Muscle layer of colon (tissue), 2 donors: ENCODE results near the gene ADD2.

Experiments used
- H3K27ac ChIP-seq: one replicate; pipeline ENCODE4 v1.7.0; 2013; ENCODE audit warnings: low read depth, mild to moderate bottlenecking, low read length, moderate library complexity
- H3K27me3 ChIP-seq, 2 donors: one replicate each; pipeline ENCODE4 v1.7.0; 2013; ENCODE audit warnings: low read length in 2 of 2, mild to moderate bottlenecking in 2 of 2; ENCODE audit not compliant: insufficient read depth in 2 of 2, control insufficient read depth in 1 of 2
- H3K36me3 ChIP-seq: one replicate; pipeline ENCODE4 v1.7.0; 2013; ENCODE audit warnings: mild to moderate bottlenecking, low read length; ENCODE audit not compliant: insufficient read depth
- H3K4me1 ChIP-seq: one replicate; pipeline ENCODE4 v1.7.0; 2013; ENCODE audit warnings: mild to moderate bottlenecking, low read length; ENCODE audit not compliant: insufficient read depth
- H3K4me3 ChIP-seq, 2 donors: one replicate each; pipeline ENCODE4 v1.7.0; 2013; ENCODE audit warnings: low read length in 2 of 2, low read depth in 1 of 2, mild to moderate bottlenecking in 1 of 2, moderate library complexity in 1 of 2
- H3K9ac ChIP-seq: one replicate; pipeline ENCODE4 v1.7.0; 2013; ENCODE audit warnings: low read length
- H3K9me3 ChIP-seq: one replicate; pipeline ENCODE4 v1.7.0; 2013; ENCODE audit warnings: mild to moderate bottlenecking, low read length
- donor health status: abdominal sarcoma.
- donor health status: Adenocarcinoma of cecum.

Gene ADD2

GRCh38 chr2:70729647-70730046 lies 38.4 kb downstream of the ADD2 start:
- Histone ChIP-seq H3K9ac (no peak overlapping the region), H3K9me3 (no peaks in the 10 kb centered on the region), H3K4me1 (no peaks in the 10 kb centered on the region), H3K27ac (no peak overlapping the region), H3K4me3 (no peak overlapping the region), H3K36me3 (no peaks in the 10 kb centered on the region), H3K27me3 (peaks cover 0 to 7% of the 10 kb centered on the region in 2 donors)

- Histone ChIP-seq H3K9ac (no peak overlapping the region), H3K4me1 (no peaks in the 10 kb centered on the region), H3K36me3 (no peaks in the 10 kb centered on the region), H3K4me3 (no peak overlapping the region), H3K9me3 (no peaks in the 10 kb centered on the region), H3K27me3 (no peaks in the 10 kb centered on the region), H3K27ac (no peak overlapping the region)
Observed at GRCh38 chr2:70728128-70728527, 39.9 kb downstream of the ADD2 start.

GRCh38 chr2:70726947-70727725 lies 40.9 kb downstream of the ADD2 start:
- H3K9ac ChIP-seq: no peak overlapping the region
- H3K4me1 ChIP-seq: no peaks in the 10 kb centered on the region
- no peak overlapping the region for H3K4me3 ChIP-seq
- no peaks in the 10 kb centered on the region for H3K36me3 ChIP-seq
- H3K27ac ChIP-seq: no peak overlapping the region
- H3K27me3 ChIP-seq: no peaks in the 10 kb centered on the region
- no peaks in the 10 kb centered on the region for H3K9me3 ChIP-seq

- H3K27ac ChIP-seq: no peak overlapping the region
- no peaks in the 10 kb centered on the region for H3K36me3 ChIP-seq
- H3K9me3 ChIP-seq: no peaks in the 10 kb centered on the region
- H3K9ac ChIP-seq: no peak overlapping the region
- no peak overlapping the region for H3K4me3 ChIP-seq
- no peaks in the 10 kb centered on the region for H3K4me1 ChIP-seq
- H3K27me3 ChIP-seq: no peaks in the 10 kb centered on the region
Observed at GRCh38 chr2:70725505-70725904, 42.5 kb downstream of the ADD2 start.

GRCh38 chr2:70724366-70724765 lies 43.6 kb downstream of the ADD2 start:
- H3K9me3 ChIP-seq: no peaks in the 10 kb centered on the region
- H3K4me1 ChIP-seq: no peaks in the 10 kb centered on the region
- no peak overlapping the region for H3K27ac ChIP-seq
- no peak overlapping the region for H3K4me3 ChIP-seq
- no peaks in the 10 kb centered on the region for H3K36me3 ChIP-seq
- no peaks in the 10 kb centered on the region for H3K27me3 ChIP-seq
- H3K9ac ChIP-seq: no peak overlapping the region

- no peak overlapping the region for H3K9ac ChIP-seq
- H3K27ac ChIP-seq: no peak overlapping the region
- no peaks in the 10 kb centered on the region for H3K36me3 ChIP-seq
- H3K4me1 ChIP-seq: no peaks in the 10 kb centered on the region
- H3K9me3 ChIP-seq: no peaks in the 10 kb centered on the region
- no peak overlapping the region for H3K4me3 ChIP-seq
- H3K27me3 ChIP-seq: no peaks in the 10 kb centered on the region
Observed at GRCh38 chr2:70723286-70723885, 44.6 kb downstream of the ADD2 start.

GRCh38 chr2:70720124-70720523 lies 47.9 kb downstream of the ADD2 start:
- no peaks in the 10 kb centered on the region for H3K9me3 ChIP-seq
- H3K9ac ChIP-seq: no peak overlapping the region

GRCh38 chr2:70719231-70719630 lies 48.8 kb downstream of the ADD2 start:
- Histone ChIP-seq H3K36me3 (no peaks in the 10 kb centered on the region), H3K27me3 (no peaks in the 10 kb centered on the region), H3K4me1 (no peaks in the 10 kb centered on the region), H3K9ac (no peak overlapping the region), H3K27ac (no peak overlapping the region), H3K4me3 (no peak overlapping the region), H3K9me3 (no peaks in the 10 kb centered on the region)

More at GRCh38 chr2:70720124-70720523, 47.9 kb downstream of the ADD2 start:
- no peaks in the 10 kb centered on the region for H3K36me3 ChIP-seq
- H3K27me3 ChIP-seq: no peaks in the 10 kb centered on the region
- H3K4me1 ChIP-seq: no peaks in the 10 kb centered on the region
- H3K27ac ChIP-seq: no peak overlapping the region
- no peak overlapping the region for H3K4me3 ChIP-seq

- Histone ChIP-seq H3K9ac (no peak overlapping the region), H3K27me3 (no peaks in the 10 kb centered on the region), H3K27ac (no peak overlapping the region), H3K9me3 (no peaks in the 10 kb centered on the region), H3K4me1 (no peaks in the 10 kb centered on the region), H3K36me3 (no peaks in the 10 kb centered on the region), H3K4me3 (no peak overlapping the region)
Observed at GRCh38 chr2:70718736-70719135, 49.3 kb downstream of the ADD2 start.

GRCh38 chr2:70718241-70718640 lies 49.8 kb downstream of the ADD2 start:
- Histone ChIP-seq H3K36me3 (no peaks in the 10 kb centered on the region), H3K9me3 (no peaks in the 10 kb centered on the region), H3K27me3 (no peaks in the 10 kb centered on the region), H3K9ac (no peak overlapping the region), H3K4me3 (no peak overlapping the region), H3K27ac (no peak overlapping the region), H3K4me1 (no peaks in the 10 kb centered on the region)

- Histone ChIP-seq H3K27me3 (no peaks in the 10 kb centered on the region), H3K9ac (no peak overlapping the region), H3K4me3 (no peak overlapping the region), H3K27ac (no peak overlapping the region), H3K9me3 (no peaks in the 10 kb centered on the region), H3K4me1 (no peaks in the 10 kb centered on the region), H3K36me3 (no peaks in the 10 kb centered on the region)
Observed at GRCh38 chr2:70717431-70718038, 50.5 kb downstream of the ADD2 start.
